DOHH2 (cell line): ENCODE results near the gene HMGN3.

Source experiments
- H3F3A ChIP-seq: fragments of 200-600 bp; sonication (generic), shearing (Covaris generic); 2 replicates; pipeline ENCODE4 v1.6.0; 2016; ENCODE audit warnings: antibody characterized with exemption, mild to moderate bottlenecking; ENCODE audit not compliant: control insufficient read depth, insufficient read depth
- H3K27ac ChIP-seq: fragments of 200-600 bp; sonication (generic); 2 replicates; pipeline ENCODE4 v1.5.1; 2014; ENCODE audit warnings: low read depth, mild to moderate bottlenecking, low read length, moderate library complexity
- H3K27me3 ChIP-seq: fragments of 200-600 bp; sonication (generic); 2 replicates; pipeline ENCODE4 v1.6.1; 2014; ENCODE audit warnings: mild to moderate bottlenecking, low read length, mixed read lengths; ENCODE audit not compliant: control insufficient read depth
- H3K36me3 ChIP-seq: fragments of 200-600 bp; sonication (generic); 2 replicates; pipeline ENCODE4 v1.6.1; 2014; ENCODE audit warnings: mild to moderate bottlenecking, low read length, moderate library complexity, mixed read lengths; ENCODE audit not compliant: control insufficient read depth
- H3K4me1 ChIP-seq: fragments of 200-600 bp; sonication (generic); 2 replicates; pipeline ENCODE4 v1.6.1; 2014; ENCODE audit warnings: mild to moderate bottlenecking, low read length, mixed read lengths; ENCODE audit not compliant: control insufficient read depth
- H3K4me2 ChIP-seq: fragments of 200-600 bp; sonication (generic); 2 replicates; pipeline ENCODE4 v1.6.0; 2014; ENCODE audit warnings: mild to moderate bottlenecking, low read length, moderate library complexity
- H3K4me3 ChIP-seq: fragments of 200-600 bp; sonication (generic); 2 replicates; pipeline ENCODE4 v1.5.1; 2014; ENCODE audit warnings: mild to moderate bottlenecking, low read length, mixed read lengths
- H3K79me2 ChIP-seq: fragments of 200-600 bp; sonication (generic); 2 replicates; pipeline ENCODE4 v1.6.1; 2014; ENCODE audit warnings: mild to moderate bottlenecking, low read length, mixed read lengths; ENCODE audit not compliant: control insufficient read depth
- H3K9me2 ChIP-seq: fragments of 200-600 bp; sonication (generic); replicated peaks from 2 replicates; pipeline ENCODE4 v1.6.1; 2014; ENCODE audit warnings: mild to moderate bottlenecking, low read length, mixed read lengths; ENCODE audit not compliant: control insufficient read depth
- H3K9me3 ChIP-seq: fragments of 200-600 bp; sonication (generic); 2 replicates; pipeline ENCODE4 v1.6.1; 2014; ENCODE audit warnings: antibody characterized with exemption, low read length, mixed read lengths; ENCODE audit not compliant: control insufficient read depth, insufficient read depth
- H4K20me1 ChIP-seq: fragments of 200-600 bp; sonication (generic); 2 replicates; pipeline ENCODE4 v1.6.0; 2014; ENCODE audit warnings: low read depth, mild to moderate bottlenecking, antibody characterized with exemption, low read length, moderate library complexity; ENCODE audit not compliant: control insufficient read depth, insufficient read depth
- CTCF ChIP-seq: fragments of 200-600 bp; sonication (generic); IDR thresholded peaks from one replicate; pipeline ENCODE4 v1.5.1; 2014; ENCODE audit warnings: antibody characterized with exemption, mild to moderate bottlenecking, low read depth, low read length; ENCODE audit not compliant: poor library complexity, severe bottlenecking
- EZH2phosphoT487 ChIP-seq: fragments of 200-600 bp; sonication (generic); IDR thresholded peaks from 2 replicates; pipeline ENCODE4 v1.6.1; 2017; ENCODE audit warnings: borderline replicate concordance, mild to moderate bottlenecking, antibody characterized with exemption, low read length, moderate library complexity, mixed read lengths

Gene HMGN3

GRCh38 chr6:79188885-79189480 lies 45.5 kb downstream of the HMGN3 start:
- Histone ChIP-seq H3K4me3 (no peak overlapping the region), H3K9me3 (peaks cover 5% of the 10 kb centered on the region; the same call in 1 of the 2 replicates), H3F3A (no peaks in the 10 kb centered on the region), H3K4me1 (no peaks in the 10 kb centered on the region), H4K20me1 (no peaks in the 10 kb centered on the region), H3K79me2 (no peaks in the 10 kb centered on the region), H3K9me2 (no peaks in the 10 kb centered on the region), H3K36me3 (no peaks in the 10 kb centered on the region), H3K27ac (no peak overlapping the region), H3K27me3 (peaks cover 13% of the 10 kb centered on the region), H3K4me2 (no peak overlapping the region)
- TF ChIP-seq CTCF = no peak
- TF ChIP-seq EZH2phosphoT487 = no peak

- Histone ChIP-seq H3K9me3 (peaks cover 5% of the 10 kb centered on the region; the same call in 1 of the 2 replicates), H3K27me3 (peaks cover 17% of the 10 kb centered on the region), H3K9me2 (no peaks in the 10 kb centered on the region), H3K4me2 (no peak overlapping the region), H3K4me3 (no peak overlapping the region), H3K27ac (no peak overlapping the region), H4K20me1 (no peaks in the 10 kb centered on the region), H3K4me1 (no peaks in the 10 kb centered on the region), H3K79me2 (no peaks in the 10 kb centered on the region), H3K36me3 (no peaks in the 10 kb centered on the region), H3F3A (no peaks in the 10 kb centered on the region)
- TF ChIP-seq EZH2phosphoT487 (no peak), CTCF (no peak)
Observed at GRCh38 chr6:79188107-79188506, 46.4 kb downstream of the HMGN3 start.

GRCh38 chr6:79186564-79186963 lies 47.9 kb downstream of the HMGN3 start:
- TF ChIP-seq CTCF (no peak), EZH2phosphoT487 (no peak)

More at GRCh38 chr6:79186564-79186963, 47.9 kb downstream of the HMGN3 start:
- H3F3A ChIP-seq = no peaks in the 10 kb centered on the region
- no peaks in the 10 kb centered on the region for H3K9me2 ChIP-seq
- peaks cover 17% of the 10 kb centered on the region for H3K27me3 ChIP-seq
- H3K9me3 ChIP-seq = peaks cover 4% of the 10 kb centered on the region; the same call in 1 of the 2 replicates
- no peaks in the 10 kb centered on the region for H3K79me2 ChIP-seq
- no peak overlapping the region for H3K4me3 ChIP-seq
- no peak overlapping the region for H3K27ac ChIP-seq
- no peak overlapping the region for H3K4me2 ChIP-seq
- no peaks in the 10 kb centered on the region for H3K36me3 ChIP-seq
- H3K4me1 ChIP-seq = no peaks in the 10 kb centered on the region
- no peaks in the 10 kb centered on the region for H4K20me1 ChIP-seq
